ENCODE measurements around the gene OR10J4.
"Not testable (repeated sequence)": the region's sequence is repeated elsewhere in the genome, so short reads cannot be mapped to it uniquely, and the experiment has no call there.

Gene OR10J4

GRCh38 chr1:159431904-159432303 lies at the start of gene OR10J4:
Gene OR10J4, plus strand, starts transcription at chr1:159432204.
- no peak for DNase-seq

GRCh38 chr1:159406821-159407220 lies 25.2 kb upstream of the OR10J4 start:
- no peak for DNase-seq

- DNase-seq, result no peak
These were observed 23.1 kb upstream of the OR10J4 start for GRCh38 chr1:159408862-159409400.

GRCh38 chr1:159421821-159422220 lies 10.2 kb upstream of the OR10J4 start:
- DNase-seq, result no peak

- DNase-seq, result no peak
These were observed 3.5 kb upstream of the OR10J4 start for GRCh38 chr1:159428536-159428935.

- DNase-seq, result no peak
These were observed 2.7 kb upstream of the OR10J4 start for GRCh38 chr1:159429074-159429861.

GRCh38 chr1:159430985-159431384 lies 1.0 kb upstream of the OR10J4 start:
- no peak for DNase-seq

- no peak for DNase-seq
These were observed 4.5 kb downstream of the OR10J4 start for GRCh38 chr1:159436469-159436868.

- no peak for DNase-seq
These were observed 7.4 kb downstream of the OR10J4 start, which contains the start of gene OR10J1 for GRCh38 chr1:159439422-159439821. Gene OR10J1, plus strand, starts transcription at chr1:159439722. Its CDS starts 70 bp downstream, at chr1:159439792.

- DNase-seq, result no peak
These were observed 9.4 kb downstream of the OR10J4 start for GRCh38 chr1:159441360-159441759.

GRCh38 chr1:159442428-159442827 lies 10.4 kb downstream of the OR10J4 start:
- no peak for DNase-seq

GRCh38 chr1:159443066-159443750 lies 11.2 kb downstream of the OR10J4 start:
- no peak for DNase-seq

- DNase-seq, result no peak
These were observed 12.5 kb downstream of the OR10J4 start for GRCh38 chr1:159444511-159444910.

GRCh38 chr1:159448181-159448580 lies 16.2 kb downstream of the OR10J4 start:
- DNase-seq, result no peak

- not testable (repeated sequence) for DNase-seq
These were observed 17.6 kb downstream of the OR10J4 start for GRCh38 chr1:159449605-159450004.

GRCh38 chr1:159459551-159459950 lies 27.5 kb downstream of the OR10J4 start:
- no peak for DNase-seq

- DNase-seq, result no peak
These were observed 33.2 kb downstream of the OR10J4 start for GRCh38 chr1:159465191-159465603.

- no peak for DNase-seq
These were observed 36.3 kb downstream of the OR10J4 start for GRCh38 chr1:159468321-159468720.

GRCh38 chr1:159469921-159470533 lies 38.0 kb downstream of the OR10J4 start:
- DNase-seq, result no peak

GRCh38 chr1:159473335-159473734 lies 41.3 kb downstream of the OR10J4 start:
- no peak for DNase-seq

GRCh38 chr1:159474926-159475325 lies 42.9 kb downstream of the OR10J4 start:
- DNase-seq, result no peak
